ENCODE data around the gene KNDC1.
"Not testable (repeated sequence)": the region's sequence is repeated elsewhere in the genome, so short reads cannot be mapped to it uniquely, and the experiment has no call there.

KNDC1 gene

GRCh38 chr10:133164816-133165555, 5.0 kb downstream of the KNDC1 start:
- Histone ChIP-seq H3K27me3 (ENCODE audit: insufficient read depth, low read length) (no peaks in the 10 kb centered on the region), H3K4me3 (ENCODE audit: low read length) (no peak overlapping the region), H3K9me3 (ENCODE audit: low read length) (no peaks in the 10 kb centered on the region), H3K36me3 (ENCODE audit: insufficient read depth, low read length) (peaks cover under 1% of the 10 kb centered on the region), H3K4me1 (ENCODE audit: insufficient read depth, low read length) (peaks cover 14% of the 10 kb centered on the region), H2AFZ (ENCODE audit: low read depth, low read length) (no peak overlapping the region)

GRCh38 chr10:133165556-133166503, 5.8 kb downstream of the KNDC1 start:
- H3K27me3 ChIP-seq (ENCODE audit: insufficient read depth, low read length), result no peaks in the 10 kb centered on the region

GRCh38 chr10:133166504-133166827, 6.4 kb downstream of the KNDC1 start:
- H3K9me3 ChIP-seq (ENCODE audit: low read length), result no peaks in the 10 kb centered on the region
- peaks cover 3% of the 10 kb centered on the region for H3K4me1 ChIP-seq (ENCODE audit: insufficient read depth, low read length)
- H3K27me3 ChIP-seq (ENCODE audit: insufficient read depth, low read length), result no peaks in the 10 kb centered on the region
- no peak overlapping the region for H3K4me3 ChIP-seq (ENCODE audit: low read length)
- no peak overlapping the region for H2AFZ ChIP-seq (ENCODE audit: low read depth, low read length)
- H3K36me3 ChIP-seq (ENCODE audit: insufficient read depth, low read length), result peaks cover 3% of the 10 kb centered on the region

More at GRCh38 chr10:133165556-133166503, 5.8 kb downstream of the KNDC1 start:
- no peaks in the 10 kb centered on the region for H3K9me3 ChIP-seq (ENCODE audit: low read length)
- H2AFZ ChIP-seq (ENCODE audit: low read depth, low read length), result no peak overlapping the region
- H3K4me1 ChIP-seq (ENCODE audit: insufficient read depth, low read length), result peaks cover 9% of the 10 kb centered on the region
- peaks cover 3% of the 10 kb centered on the region for H3K36me3 ChIP-seq (ENCODE audit: insufficient read depth, low read length)
- no peak overlapping the region for H3K4me3 ChIP-seq (ENCODE audit: low read length)

- H2AFZ ChIP-seq (ENCODE audit: low read depth, low read length), result no peak overlapping the region
- H3K4me3 ChIP-seq (ENCODE audit: low read length), result no peak overlapping the region
- H3K27me3 ChIP-seq (ENCODE audit: insufficient read depth, low read length), result no peaks in the 10 kb centered on the region
- H3K4me1 ChIP-seq (ENCODE audit: insufficient read depth, low read length), result no peaks in the 10 kb centered on the region
- no peaks in the 10 kb centered on the region for H3K9me3 ChIP-seq (ENCODE audit: low read length)
- peaks cover 3% of the 10 kb centered on the region for H3K36me3 ChIP-seq (ENCODE audit: insufficient read depth, low read length)
Observed at GRCh38 chr10:133166828-133167692, 7.0 kb downstream of the KNDC1 start.

GRCh38 chr10:133167693-133168616, 7.9 kb downstream of the KNDC1 start:
- Histone ChIP-seq H3K9me3 (ENCODE audit: low read length) (no peaks in the 10 kb centered on the region), H3K27me3 (ENCODE audit: insufficient read depth, low read length) (no peaks in the 10 kb centered on the region), H3K4me3 (ENCODE audit: low read length) (no peak overlapping the region), H2AFZ (ENCODE audit: low read depth, low read length) (no peak overlapping the region), H3K36me3 (ENCODE audit: insufficient read depth, low read length) (peaks cover 3% of the 10 kb centered on the region), H3K4me1 (ENCODE audit: insufficient read depth, low read length) (no peaks in the 10 kb centered on the region)

GRCh38 chr10:133168617-133169031, 8.6 kb downstream of the KNDC1 start:
- Histone ChIP-seq H3K9me3 (ENCODE audit: low read length) (no peaks in the 10 kb centered on the region), H3K27me3 (ENCODE audit: insufficient read depth, low read length) (no peaks in the 10 kb centered on the region), H2AFZ (ENCODE audit: low read depth, low read length) (no peak overlapping the region), H3K4me3 (ENCODE audit: low read length) (no peak overlapping the region), H3K4me1 (ENCODE audit: insufficient read depth, low read length) (no peaks in the 10 kb centered on the region), H3K36me3 (ENCODE audit: insufficient read depth, low read length) (peaks cover 3% of the 10 kb centered on the region)

GRCh38 chr10:133169173-133169947, 9.3 kb downstream of the KNDC1 start:
- peaks cover 3% of the 10 kb centered on the region for H3K36me3 ChIP-seq (ENCODE audit: insufficient read depth, low read length)
- no peaks in the 10 kb centered on the region for H3K4me1 ChIP-seq (ENCODE audit: insufficient read depth, low read length)
- H2AFZ ChIP-seq (ENCODE audit: low read depth, low read length), result no peak overlapping the region
- no peaks in the 10 kb centered on the region for H3K27me3 ChIP-seq (ENCODE audit: insufficient read depth, low read length)
- H3K4me3 ChIP-seq (ENCODE audit: low read length), result no peak overlapping the region
- H3K9me3 ChIP-seq (ENCODE audit: low read length), result no peaks in the 10 kb centered on the region

- Histone ChIP-seq H3K27me3 (ENCODE audit: insufficient read depth, low read length) (no peaks in the 10 kb centered on the region), H3K9me3 (ENCODE audit: low read length) (no peaks in the 10 kb centered on the region), H3K4me3 (ENCODE audit: low read length) (no peak overlapping the region), H2AFZ (ENCODE audit: low read depth, low read length) (no peak overlapping the region), H3K4me1 (ENCODE audit: insufficient read depth, low read length) (no peaks in the 10 kb centered on the region), H3K36me3 (ENCODE audit: insufficient read depth, low read length) (peaks cover 3% of the 10 kb centered on the region)
Observed at GRCh38 chr10:133170092-133170491, 10.1 kb downstream of the KNDC1 start.

- no peaks in the 10 kb centered on the region for H3K27me3 ChIP-seq (ENCODE audit: insufficient read depth, low read length)
- peaks cover 3% of the 10 kb centered on the region for H3K36me3 ChIP-seq (ENCODE audit: insufficient read depth, low read length)
- no peaks in the 10 kb centered on the region for H3K4me1 ChIP-seq (ENCODE audit: insufficient read depth, low read length)
- no peak overlapping the region for H2AFZ ChIP-seq (ENCODE audit: low read depth, low read length)
- no peak overlapping the region for H3K4me3 ChIP-seq (ENCODE audit: low read length)
- no peaks in the 10 kb centered on the region for H3K9me3 ChIP-seq (ENCODE audit: low read length)
Observed at GRCh38 chr10:133173860-133174640, 14.0 kb downstream of the KNDC1 start.

GRCh38 chr10:133174689-133175263, 14.8 kb downstream of the KNDC1 start:
- no peak overlapping the region for H2AFZ ChIP-seq (ENCODE audit: low read depth, low read length)
- H3K9me3 ChIP-seq (ENCODE audit: low read length), result no peaks in the 10 kb centered on the region
- H3K4me1 ChIP-seq (ENCODE audit: insufficient read depth, low read length), result no peaks in the 10 kb centered on the region
- no peaks in the 10 kb centered on the region for H3K27me3 ChIP-seq (ENCODE audit: insufficient read depth, low read length)
- H3K4me3 ChIP-seq (ENCODE audit: low read length), result no peak overlapping the region
- peaks cover 3% of the 10 kb centered on the region for H3K36me3 ChIP-seq (ENCODE audit: insufficient read depth, low read length)

- not testable (repeated sequence) for H2AFZ ChIP-seq (ENCODE audit: low read depth, low read length); H3K9me3 ChIP-seq (ENCODE audit: low read length)
Observed at GRCh38 chr10:133175624-133176023, 15.6 kb downstream of the KNDC1 start.

More at GRCh38 chr10:133175624-133176023, 15.6 kb downstream of the KNDC1 start:
- not testable (repeated sequence) for H3K36me3 ChIP-seq (ENCODE audit: insufficient read depth, low read length); H3K4me1 ChIP-seq (ENCODE audit: insufficient read depth, low read length); H3K4me3 ChIP-seq (ENCODE audit: low read length); H3K27me3 ChIP-seq (ENCODE audit: insufficient read depth, low read length)
